Ramos (cell line): Measurements from ENCODE around the gene CNN2.

ENCODE experiments used
- in situ Hi-C: fragments of 300-500 bp; cut with MboI; formaldehyde crosslinking; loops from one replicate; pipeline ENCODE4 v1.14.3; 2022; ENCODE audit warnings: low sequenced_read_pairs; ENCODE audit not compliant: unreplicated experiment

The CNN2 gene

GRCh38 chr19:1046117-1046626 lies 19.8 kb downstream of the CNN2 start:
- in situ Hi-C loops, result no loop called here

- in situ Hi-C loops, result no loop called here
These were observed 20.7 kb downstream of the CNN2 start for GRCh38 chr19:1046836-1047695.

- in situ Hi-C loops, result no loop called here
These were observed 21.3 kb downstream of the CNN2 start for GRCh38 chr19:1047696-1048147.

- in situ Hi-C loops, result no loop called here
These were observed 22.7 kb downstream of the CNN2 start for GRCh38 chr19:1049106-1049505.

GRCh38 chr19:1049800-1050199 lies 23.4 kb downstream of the CNN2 start:
- in situ Hi-C loops, result no loop called here

GRCh38 chr19:1050989-1051788 lies 24.8 kb downstream of the CNN2 start:
- in situ Hi-C loops, result no loop called here

GRCh38 chr19:1051791-1052190 lies 25.4 kb downstream of the CNN2 start:
- in situ Hi-C loops, result no loop called here

- in situ Hi-C loops, result no loop called here
These were observed 26.1 kb downstream of the CNN2 start for GRCh38 chr19:1052349-1052975.

- in situ Hi-C loops, result no loop called here
These were observed 27.0 kb downstream of the CNN2 start for GRCh38 chr19:1053176-1054101.

- in situ Hi-C loops, result no loop called here
These were observed 28.0 kb downstream of the CNN2 start for GRCh38 chr19:1054102-1055027.

GRCh38 chr19:1055028-1055425 lies 28.6 kb downstream of the CNN2 start:
- in situ Hi-C loops, result no loop called here

GRCh38 chr19:1055886-1056620 lies 29.6 kb downstream of the CNN2 start:
- in situ Hi-C loops, result no loop called here

- in situ Hi-C loops, result no loop called here
These were observed 30.9 kb downstream of the CNN2 start for GRCh38 chr19:1057176-1057855.

- in situ Hi-C loops, result no loop called here
These were observed 31.7 kb downstream of the CNN2 start for GRCh38 chr19:1058112-1058511.

- in situ Hi-C loops, result no loop called here
These were observed 34.3 kb downstream of the CNN2 start for GRCh38 chr19:1060689-1061088.

- in situ Hi-C loops, result no loop called here
These were observed 35.6 kb downstream of the CNN2 start for GRCh38 chr19:1061987-1062386.

- in situ Hi-C loops, result no loop called here
These were observed 36.1 kb downstream of the CNN2 start for GRCh38 chr19:1062387-1063029.
